Astrocyte of the spinal cord (primary cell): ENCODE measurements around the gene PTGR1.

Source experiments
- DNase-seq: peaks from one replicate; pipeline ENCODE4 v3.0.0; 2011; ENCODE audit warnings: low read depth, low spot score
- H3K4me3 ChIP-seq: 2 replicates; pipeline ENCODE4 v1.5.1; 2011; ENCODE audit warnings: low read depth, mild to moderate bottlenecking, low read length, moderate library complexity
- in situ Hi-C: cut with HindIII; loops from 2 replicates; pipeline ENCODE4 v1.10.0; 2017; ENCODE audit warnings: low sequenced_read_pairs
- TF ChIP-seq, protein P1 (sequence below): IDR thresholded peaks from 2 replicates; pipeline ENCODE4 v1.5.1; 2012; ENCODE audit warnings: low read depth, mild to moderate bottlenecking, low read length, inconsistent platforms

PTGR1 gene

DNA sequence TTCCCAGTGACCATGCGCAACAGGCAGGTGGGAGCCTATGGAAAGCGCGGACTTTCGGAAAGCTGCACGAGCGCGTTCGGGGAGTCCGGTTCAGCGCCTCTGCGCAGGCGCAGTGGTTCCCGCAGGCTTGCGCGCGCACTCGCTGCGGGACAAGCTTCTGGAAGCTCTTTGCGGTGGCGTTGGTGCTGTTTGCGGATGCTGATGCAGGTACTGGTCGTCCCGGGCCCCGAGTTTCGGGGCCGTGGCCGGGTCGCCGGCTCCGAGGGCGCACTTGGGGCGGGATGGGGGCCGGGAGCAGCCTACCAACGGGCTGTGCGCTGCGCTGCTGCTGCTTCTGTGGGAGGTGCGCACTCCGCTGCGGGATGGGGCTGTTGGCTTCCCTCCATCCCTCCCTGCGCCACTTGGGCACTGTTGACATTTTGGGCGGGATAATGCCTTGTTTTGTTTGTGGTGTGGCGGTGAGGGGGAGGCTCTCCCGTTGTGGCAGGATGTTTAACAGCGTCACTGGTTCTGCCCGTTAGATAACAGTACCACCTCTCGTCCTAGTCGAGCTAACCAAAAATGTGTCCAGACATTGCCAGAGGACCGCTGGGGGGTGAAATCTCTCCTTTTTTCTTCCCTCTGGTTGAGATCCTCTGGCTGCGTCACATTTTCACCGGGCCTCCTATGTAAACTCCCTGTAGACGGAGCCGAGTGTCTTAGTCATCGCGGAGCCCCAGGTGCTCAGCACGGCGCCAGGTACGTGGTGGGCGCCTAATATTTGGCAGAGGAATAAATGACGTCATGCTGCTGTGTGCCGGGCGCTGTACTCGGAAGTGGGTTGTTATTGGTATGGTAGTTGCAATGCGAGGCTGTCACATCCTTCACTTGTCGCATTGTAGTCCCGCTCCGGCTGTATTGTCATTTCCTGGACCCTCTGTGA lies 74.1 kb downstream of the PTGR1 start, which contains the start of gene ZNF483:
TSS of gene ZNF483 (plus strand) at position 124 of the 922 bp plus-strand sequence. CDS start 2,217 bp downstream, outside the sequence.
- H3K4me3 ChIP-seq: peak within 1 kb of the TSS; percentile 61
- DNase-seq: peak; percentile 77
- in situ Hi-C loops: no loop called here
- TF ChIP-seq, protein P1, sequence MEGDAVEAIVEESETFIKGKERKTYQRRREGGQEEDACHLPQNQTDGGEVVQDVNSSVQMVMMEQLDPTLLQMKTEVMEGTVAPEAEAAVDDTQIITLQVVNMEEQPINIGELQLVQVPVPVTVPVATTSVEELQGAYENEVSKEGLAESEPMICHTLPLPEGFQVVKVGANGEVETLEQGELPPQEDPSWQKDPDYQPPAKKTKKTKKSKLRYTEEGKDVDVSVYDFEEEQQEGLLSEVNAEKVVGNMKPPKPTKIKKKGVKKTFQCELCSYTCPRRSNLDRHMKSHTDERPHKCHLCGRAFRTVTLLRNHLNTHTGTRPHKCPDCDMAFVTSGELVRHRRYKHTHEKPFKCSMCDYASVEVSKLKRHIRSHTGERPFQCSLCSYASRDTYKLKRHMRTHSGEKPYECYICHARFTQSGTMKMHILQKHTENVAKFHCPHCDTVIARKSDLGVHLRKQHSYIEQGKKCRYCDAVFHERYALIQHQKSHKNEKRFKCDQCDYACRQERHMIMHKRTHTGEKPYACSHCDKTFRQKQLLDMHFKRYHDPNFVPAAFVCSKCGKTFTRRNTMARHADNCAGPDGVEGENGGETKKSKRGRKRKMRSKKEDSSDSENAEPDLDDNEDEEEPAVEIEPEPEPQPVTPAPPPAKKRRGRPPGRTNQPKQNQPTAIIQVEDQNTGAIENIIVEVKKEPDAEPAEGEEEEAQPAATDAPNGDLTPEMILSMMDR: no peak

DNA sequence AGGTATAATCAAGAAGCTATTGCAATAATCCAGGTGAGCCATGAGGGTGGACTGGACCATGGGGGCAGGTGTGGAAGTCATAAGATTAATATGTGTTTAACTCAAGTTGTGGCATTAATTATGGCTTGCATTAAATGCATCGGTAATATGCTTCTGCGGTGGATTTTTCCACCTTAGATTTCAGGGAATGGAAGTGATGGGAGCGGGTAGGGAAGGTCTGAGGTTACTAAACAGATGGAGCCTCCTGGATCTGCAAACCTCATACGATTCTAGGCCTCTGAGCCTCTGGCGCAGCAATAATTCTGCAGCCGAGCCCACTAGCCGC lies 74.8 kb downstream of the PTGR1 start:
- in situ Hi-C loops: no loop called here
- no peak for DNase-seq
- TF ChIP-seq, protein P1: no peak
- peak overlapping the region; percentile 61 for H3K4me3 ChIP-seq

DNA sequence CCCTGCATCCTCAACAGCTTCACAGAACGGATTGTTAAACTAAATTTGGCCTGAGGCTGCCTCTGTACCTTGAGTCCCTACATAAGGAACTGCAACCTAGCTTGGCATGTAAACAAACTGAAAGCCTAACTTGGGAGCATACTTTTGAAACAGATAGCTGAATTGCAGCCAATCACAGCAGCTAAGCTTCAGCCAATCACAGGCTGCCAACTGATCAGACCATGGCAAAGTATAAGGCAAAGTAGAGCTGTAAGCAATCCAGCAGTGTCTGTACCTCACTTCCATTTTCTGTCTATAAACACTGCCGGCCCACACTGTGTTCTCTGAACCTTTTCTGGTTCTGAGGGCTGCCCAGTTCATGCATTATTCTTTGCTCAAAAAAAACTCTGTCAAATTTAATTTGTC lies 83.4 kb downstream of the PTGR1 start:
- in situ Hi-C loops: no loop called here
- no peak for DNase-seq
- TF ChIP-seq, protein P1: no peak
- no peak overlapping the region for H3K4me3 ChIP-seq

DNA sequence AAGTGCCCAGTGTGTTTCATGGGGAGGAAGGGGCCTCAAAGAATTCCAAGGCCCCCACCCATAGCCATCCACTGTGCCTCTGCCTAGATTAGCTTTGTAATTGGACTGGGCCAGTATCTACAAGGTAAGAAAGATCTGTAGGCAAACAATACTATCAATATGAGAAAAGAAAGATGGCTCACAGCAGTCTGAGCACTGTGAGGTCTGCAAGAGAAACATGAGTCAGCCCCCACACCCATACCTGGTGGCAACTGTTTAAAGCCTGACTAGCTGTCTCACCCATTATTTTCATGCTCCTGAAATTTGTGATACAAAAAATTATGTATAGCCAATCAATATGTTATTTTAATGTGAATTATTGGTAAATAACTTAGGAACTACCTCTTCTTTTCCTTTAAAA lies 84.5 kb downstream of the PTGR1 start:
- in situ Hi-C loops: no loop called here
- TF ChIP-seq, protein P1: no peak
- no peak overlapping the region for H3K4me3 ChIP-seq
- no peak for DNase-seq
